Hepatocyte (in vitro differentiated cells): ENCODE measurements around the gene ISCU.

ENCODE experiments used
- CTCF ChIP-seq: fragments of 200-600 bp; sonication (generic); IDR thresholded peaks from 2 replicates; pipeline ENCODE4 v1.5.1; 2016; ENCODE audit warnings: antibody characterized with exemption, mild to moderate bottlenecking; ENCODE audit not compliant: poor library complexity
- EZH2 ChIP-seq: fragments of 200-600 bp; sonication (generic); IDR thresholded peaks from 2 replicates; pipeline ENCODE4 v1.6.1; 2016; ENCODE audit warnings: antibody characterized with exemption, mild to moderate bottlenecking, borderline replicate concordance
- EZH2phosphoT487 ChIP-seq: fragments of 200-600 bp; sonication (generic); IDR thresholded peaks from one replicate; pipeline ENCODE4 v1.6.1; 2018; ENCODE audit warnings: antibody characterized with exemption, mild to moderate bottlenecking, low read depth, moderate library complexity; ENCODE audit not compliant: unreplicated experiment, severe bottlenecking

DNA sequence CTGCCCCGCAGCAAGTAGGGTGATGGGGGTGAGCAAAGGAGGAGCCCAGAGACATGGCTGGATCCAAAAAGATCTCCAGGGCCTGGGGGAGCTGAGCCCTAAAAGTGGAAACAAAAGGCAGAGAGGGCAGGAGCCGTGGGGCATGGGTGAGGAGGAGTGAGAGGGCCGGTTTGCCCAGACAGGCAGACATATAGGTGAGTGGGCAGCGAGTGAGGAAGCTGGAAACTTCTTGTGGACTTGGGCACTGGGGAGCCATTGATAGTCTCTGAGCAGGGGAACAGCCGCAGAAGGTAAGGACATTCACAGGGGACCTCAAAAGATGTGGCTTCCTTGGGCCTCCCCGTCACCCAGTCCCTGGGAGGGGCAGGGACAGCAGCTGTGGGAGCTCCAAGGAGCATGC, 52.2 kb downstream of the ISCU start:
- TF ChIP-seq CTCF (no peak), EZH2phosphoT487 (no peak), EZH2 (no peak)
